ENCODE measurements around the gene ORAI3. TPM values are rescaled to one million over a fixed set of nuclear protein-coding genes. Genes with fewer than 3 reads are reported as not detected.

ORAI3 gene
- total and polyA plus RNA-seq, 2 of the 13 experiments (the other 11 are each of a cell fraction or from before 2014, with no cell fraction given) = 11.4 to 32.0 TPM

DNA sequence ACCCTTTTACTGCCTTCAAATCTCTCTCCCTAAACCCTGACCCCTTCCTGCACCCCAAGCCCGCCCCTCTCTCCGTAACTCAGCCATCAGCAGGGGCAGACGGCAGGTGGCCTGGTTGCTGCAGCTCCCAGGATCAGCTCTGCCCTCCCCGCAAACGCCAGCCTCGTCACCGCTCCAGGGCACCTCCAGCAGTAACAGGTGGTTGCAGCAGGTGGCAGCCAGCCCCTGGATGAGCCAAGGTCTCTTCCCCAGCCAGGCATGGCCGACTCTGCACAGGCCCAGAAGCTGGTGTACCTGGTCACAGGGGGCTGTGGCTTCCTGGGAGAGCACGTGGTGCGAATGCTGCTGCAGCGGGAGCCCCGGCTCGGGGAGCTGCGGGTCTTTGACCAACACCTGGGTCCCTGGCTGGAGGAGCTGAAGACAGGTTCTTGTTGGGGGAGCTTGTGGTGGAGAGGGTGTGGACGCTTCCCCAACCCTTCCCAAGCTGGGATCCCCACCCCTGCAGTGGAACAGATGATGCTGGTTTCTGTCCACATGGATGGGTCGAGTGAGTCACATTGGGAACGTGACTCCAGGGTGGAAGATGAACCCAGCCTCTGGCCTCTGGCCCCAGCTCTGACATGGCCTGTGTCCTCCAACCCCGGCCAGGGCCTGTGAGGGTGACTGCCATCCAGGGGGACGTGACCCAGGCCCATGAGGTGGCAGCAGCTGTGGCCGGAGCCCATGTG is 36.7 kb downstream of the ORAI3 start (continued):
- TF ChIP-seq MLXIP (CRISPR knock-in tag; IDR thresholded peaks at IDR 0.05; ENCODE audit: borderline replicate concordance) (no peak), TSC22D2 (CRISPR knock-in tag; IDR thresholded peaks at IDR 0.05; ENCODE audit: borderline replicate concordance) (no peak), DPF2 (CRISPR knock-in tag; IDR thresholded peaks at IDR 0.05; ENCODE audit: borderline replicate concordance, low read depth) (0 out of 2 replicates have a peak, but pooled peaks have one; percentile 25), TCF7L2 (IDR thresholded peaks at IDR 0.05; ENCODE audit: low read depth, low read length) (no peak), KAT8 (CRISPR knock-in tag; IDR thresholded peaks at IDR 0.05) (peak; percentile 75), ASH2L (IDR thresholded peaks at IDR 0.05; ENCODE audit: insufficient read length, low read depth, low read length) (no peak), GTF3A (CRISPR knock-in tag; conservative IDR thresholded peaks at IDR 0.05) (peak; percentile 95), TAF15 (IDR thresholded peaks at IDR 0.05; ENCODE audit: low read depth, low read length, poor library complexity, severe bottlenecking) (no peak), PRMT3 (CRISPR knock-in tag; IDR thresholded peaks at IDR 0.05; ENCODE audit: borderline replicate concordance, low read depth) (no peak), ATRX (CRISPR knock-in tag; IDR thresholded peaks at IDR 0.05; ENCODE audit: borderline replicate concordance) (no peak), ZFX (CRISPR knock-in tag; IDR thresholded peaks at IDR 0.05; ENCODE audit: low read depth) (peak; percentile 94)
- TF ChIP-seq, protein P1, sequence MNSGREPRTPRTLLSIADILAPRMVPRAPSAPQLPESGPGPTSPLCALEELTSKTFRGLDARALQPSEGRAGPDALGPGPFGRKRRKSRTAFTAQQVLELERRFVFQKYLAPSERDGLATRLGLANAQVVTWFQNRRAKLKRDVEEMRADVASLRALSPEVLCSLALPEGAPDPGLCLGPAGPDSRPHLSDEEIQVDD (CRISPR knock-in tag; IDR thresholded peaks at IDR 0.05; ENCODE audit: borderline replicate concordance) = peak; percentile 16; the same call in 1 of the 2 replicates
- TF ChIP-seq, protein P2, sequence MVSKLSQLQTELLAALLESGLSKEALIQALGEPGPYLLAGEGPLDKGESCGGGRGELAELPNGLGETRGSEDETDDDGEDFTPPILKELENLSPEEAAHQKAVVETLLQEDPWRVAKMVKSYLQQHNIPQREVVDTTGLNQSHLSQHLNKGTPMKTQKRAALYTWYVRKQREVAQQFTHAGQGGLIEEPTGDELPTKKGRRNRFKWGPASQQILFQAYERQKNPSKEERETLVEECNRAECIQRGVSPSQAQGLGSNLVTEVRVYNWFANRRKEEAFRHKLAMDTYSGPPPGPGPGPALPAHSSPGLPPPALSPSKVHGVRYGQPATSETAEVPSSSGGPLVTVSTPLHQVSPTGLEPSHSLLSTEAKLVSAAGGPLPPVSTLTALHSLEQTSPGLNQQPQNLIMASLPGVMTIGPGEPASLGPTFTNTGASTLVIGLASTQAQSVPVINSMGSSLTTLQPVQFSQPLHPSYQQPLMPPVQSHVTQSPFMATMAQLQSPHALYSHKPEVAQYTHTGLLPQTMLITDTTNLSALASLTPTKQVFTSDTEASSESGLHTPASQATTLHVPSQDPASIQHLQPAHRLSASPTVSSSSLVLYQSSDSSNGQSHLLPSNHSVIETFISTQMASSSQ (IDR thresholded peaks at IDR 0.05; ENCODE audit: low read depth) = no peak
- TF ChIP-seq, protein P2 (CRISPR knock-in tag; IDR thresholded peaks at IDR 0.05; ENCODE audit: borderline replicate concordance) = peak; percentile 22; the same call in 1 of the 2 replicates
- TF ChIP-seq, protein P3, sequence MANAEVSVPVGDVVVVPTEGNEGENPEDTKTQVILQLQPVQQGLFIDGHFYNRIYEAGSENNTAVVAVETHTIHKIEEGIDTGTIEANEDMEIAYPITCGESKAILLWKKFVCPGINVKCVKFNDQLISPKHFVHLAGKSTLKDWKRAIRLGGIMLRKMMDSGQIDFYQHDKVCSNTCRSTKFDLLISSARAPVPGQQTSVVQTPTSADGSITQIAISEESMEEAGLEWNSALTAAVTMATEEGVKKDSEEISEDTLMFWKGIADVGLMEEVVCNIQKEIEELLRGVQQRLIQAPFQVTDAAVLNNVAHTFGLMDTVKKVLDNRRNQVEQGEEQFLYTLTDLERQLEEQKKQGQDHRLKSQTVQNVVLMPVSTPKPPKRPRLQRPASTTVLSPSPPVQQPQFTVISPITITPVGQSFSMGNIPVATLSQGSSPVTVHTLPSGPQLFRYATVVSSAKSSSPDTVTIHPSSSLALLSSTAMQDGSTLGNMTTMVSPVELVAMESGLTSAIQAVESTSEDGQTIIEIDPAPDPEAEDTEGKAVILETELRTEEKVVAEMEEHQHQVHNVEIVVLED (CRISPR knock-in tag; IDR thresholded peaks at IDR 0.05; ENCODE audit: borderline replicate concordance) = peak; percentile 70; the same call in 1 of the 2 replicates
